Stimulated activated CD4-positive, alpha-beta T cell treated with anti-CD3 and anti-CD28 coated beads, TNF-alpha, amount 100 ng/mL, for 4 hours (primary cell): ENCODE data around the gene C20orf96.
"Not testable (repeated sequence)": the region's sequence is repeated elsewhere in the genome, so short reads cannot be mapped to it uniquely, and the experiment has no call there.

ENCODE experiments used
- DNase-seq, 3 experiments: peaks; one replicate each; pipeline ENCODE4 v3.0.0-alpha.2; 2020; ENCODE audit warnings: low read depth in 3 of 3

The C20orf96 gene

GRCh38 chr20:290084-290831, at the start of gene C20orf96:
Gene C20orf96, minus strand, starts transcription at chr20:290750. Its CDS starts 140 bp downstream, at chr20:290610.
- DNase-seq, result peak; percentile 68 to 73 (median 70)

GRCh38 chr20:336040-336439, 45.5 kb upstream of the C20orf96 start:
- not testable (repeated sequence) for DNase-seq

- no peak for DNase-seq
These were observed 44.0 kb upstream of the C20orf96 start for GRCh38 chr20:334578-334977.

- DNase-seq, result peak in 2 of 3 experiments; percentile 34 to 40
These were observed 39.9 kb upstream of the C20orf96 start for GRCh38 chr20:330233-331149.

- no peak for DNase-seq
These were observed 39.3 kb upstream of the C20orf96 start for GRCh38 chr20:329851-330232.

GRCh38 chr20:328975-329695, 38.6 kb upstream of the C20orf96 start:
- no peak for DNase-seq

- DNase-seq, result no peak
These were observed 37.8 kb upstream of the C20orf96 start for GRCh38 chr20:328027-328974.

GRCh38 chr20:327186-328026, 36.9 kb upstream of the C20orf96 start:
- peak; percentile 45 to 63 (median 48) for DNase-seq

GRCh38 chr20:326645-327185, 36.2 kb upstream of the C20orf96 start:
- DNase-seq, result no peak

GRCh38 chr20:325889-326644, 35.5 kb upstream of the C20orf96 start:
- DNase-seq, result peak in 1 of 3 experiments; percentile 36

GRCh38 chr20:325045-325888, 34.7 kb upstream of the C20orf96 start, which contains the start of gene SOX12:
Gene SOX12, plus strand, starts transcription at chr20:325552. Its CDS starts 373 bp downstream, at chr20:325925.
- DNase-seq, result peak; percentile 94 to 97 (median 96)

- DNase-seq, result peak; percentile 81 to 92 (median 90)
These were observed 33.9 kb upstream of the C20orf96 start for GRCh38 chr20:324177-325044.

- no peak for DNase-seq
These were observed 25.9 kb upstream of the C20orf96 start for GRCh38 chr20:316316-317068.

- no peak for DNase-seq
These were observed 23.4 kb upstream of the C20orf96 start for GRCh38 chr20:313948-314347.

GRCh38 chr20:313402-313801, 22.9 kb upstream of the C20orf96 start:
- no peak for DNase-seq

- no peak for DNase-seq
These were observed 22.3 kb upstream of the C20orf96 start for GRCh38 chr20:312866-313265.
